Muscle of back (tissue), 11 donors: ENCODE measurements around the gene NCOA7. TPM values are rescaled to one million over a fixed set of nuclear protein-coding genes. Genes with fewer than 3 reads are reported as not detected.
"Not testable (repeated sequence)": the region's sequence is repeated elsewhere in the genome, so short reads cannot be mapped to it uniquely, and the experiment has no call there.

Experiments
- DNase-seq, 3 donors: peaks; one replicate each; pipeline versions ENCODE4 v3.0.0 to v3.0.0-alpha.2; 2013
- polyA plus RNA-seq, 10 donors: library from polyadenylated mRNA; unstranded; fragments of 120-200 nt; gene quantifications; one replicate each; pipeline ENCODE4 v1.2.1, GENCODE V29; 2013; ENCODE audit not compliant: insufficient read length in 10 of 10

The NCOA7 gene
- polyA plus RNA-seq, 10 donors = 4.3 to 10.3 (median 7.5) TPM

GRCh38 chr6:125789576-125790357 lies 993 bp upstream of the NCOA7 start:
- peak in 1 of 3 donors; percentile 93 for DNase-seq

- peak in 2 of 3 donors; percentile 35 to 74 for DNase-seq
These were observed 525 bp downstream of the NCOA7 start for GRCh38 chr6:125791151-125791819.

GRCh38 chr6:125791820-125792165 lies 1.0 kb downstream of the NCOA7 start:
- no peak for DNase-seq

GRCh38 chr6:125792172-125792571 lies 1.4 kb downstream of the NCOA7 start:
- DNase-seq = no peak

GRCh38 chr6:125792680-125793079 lies 1.9 kb downstream of the NCOA7 start:
- DNase-seq = no peak

GRCh38 chr6:125793280-125793679 lies 2.5 kb downstream of the NCOA7 start:
- no peak for DNase-seq

GRCh38 chr6:125793863-125794262 lies 3.1 kb downstream of the NCOA7 start:
- DNase-seq = no peak

- no peak for DNase-seq
These were observed 3.8 kb downstream of the NCOA7 start for GRCh38 chr6:125794342-125795137.

GRCh38 chr6:125795301-125795700 lies 4.5 kb downstream of the NCOA7 start:
- DNase-seq = no peak

- no peak for DNase-seq
These were observed 6.5 kb downstream of the NCOA7 start for GRCh38 chr6:125797120-125797885.

- no peak for DNase-seq
These were observed 7.2 kb downstream of the NCOA7 start for GRCh38 chr6:125797886-125798444.

- no peak for DNase-seq
These were observed 8.2 kb downstream of the NCOA7 start for GRCh38 chr6:125798734-125799508.

- DNase-seq = no peak
These were observed 11.6 kb downstream of the NCOA7 start for GRCh38 chr6:125802383-125802782.

GRCh38 chr6:125802943-125803377 lies 12.2 kb downstream of the NCOA7 start:
- no peak for DNase-seq

- DNase-seq = no peak
These were observed 13.5 kb downstream of the NCOA7 start for GRCh38 chr6:125804264-125804663.

- not testable (repeated sequence) for DNase-seq
These were observed 14.2 kb downstream of the NCOA7 start for GRCh38 chr6:125804866-125805425.

GRCh38 chr6:125806813-125807212 lies 16.1 kb downstream of the NCOA7 start:
- DNase-seq = no peak

- DNase-seq = no peak
These were observed 16.5 kb downstream of the NCOA7 start for GRCh38 chr6:125807293-125807692.

GRCh38 chr6:125808060-125808459 lies 17.3 kb downstream of the NCOA7 start:
- DNase-seq = no peak

- DNase-seq = no peak
These were observed 17.8 kb downstream of the NCOA7 start for GRCh38 chr6:125808591-125808990.
